ENCODE data around the gene ZCCHC3. TPM values are rescaled to one million over a fixed set of nuclear protein-coding genes. Genes with fewer than 3 reads are reported as not detected.

Gene ZCCHC3
- total RNA-seq, 2 donors from 2014 or later = 16.3 to 27.0 TPM

DNA sequence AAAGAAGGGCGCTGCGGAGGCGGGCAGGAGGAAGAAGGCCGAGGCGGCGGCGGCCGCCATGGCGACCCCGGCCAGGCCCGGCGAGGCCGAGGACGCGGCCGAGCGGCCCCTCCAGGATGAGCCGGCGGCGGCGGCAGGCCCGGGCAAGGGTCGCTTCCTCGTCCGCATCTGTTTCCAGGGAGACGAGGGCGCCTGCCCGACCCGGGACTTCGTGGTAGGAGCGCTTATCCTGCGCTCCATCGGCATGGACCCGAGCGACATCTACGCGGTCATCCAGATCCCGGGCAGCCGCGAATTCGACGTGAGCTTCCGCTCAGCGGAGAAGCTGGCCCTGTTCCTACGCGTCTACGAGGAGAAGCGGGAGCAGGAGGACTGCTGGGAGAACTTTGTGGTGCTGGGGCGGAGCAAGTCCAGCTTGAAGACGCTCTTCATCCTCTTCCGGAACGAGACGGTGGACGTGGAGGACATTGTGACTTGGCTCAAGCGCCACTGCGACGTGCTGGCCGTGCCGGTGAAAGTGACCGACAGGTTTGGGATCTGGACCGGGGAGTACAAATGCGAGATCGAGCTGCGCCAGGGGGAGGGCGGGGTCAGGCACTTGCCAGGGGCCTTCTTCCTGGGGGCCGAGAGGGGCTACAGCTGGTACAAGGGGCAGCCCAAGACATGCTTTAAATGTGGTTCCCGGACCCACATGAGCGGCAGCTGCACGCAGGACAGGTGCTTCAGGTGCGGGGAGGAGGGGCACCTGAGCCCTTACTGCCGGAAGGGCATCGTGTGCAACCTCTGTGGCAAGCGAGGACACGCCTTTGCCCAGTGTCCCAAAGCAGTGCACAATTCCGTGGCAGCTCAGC, 780 bp downstream of the ZCCHC3 start:
- WGBS = under 1% methylated on average over 37 of the region's 75 CpGs
- TF ChIP-seq POLR2AphosphoS5 (IDR thresholded peaks at IDR 0.05) (peak; percentile 29), POLR2A (IDR thresholded peaks at IDR 0.05) (peak; percentile 48)
- TF ChIP-seq, protein P1, sequence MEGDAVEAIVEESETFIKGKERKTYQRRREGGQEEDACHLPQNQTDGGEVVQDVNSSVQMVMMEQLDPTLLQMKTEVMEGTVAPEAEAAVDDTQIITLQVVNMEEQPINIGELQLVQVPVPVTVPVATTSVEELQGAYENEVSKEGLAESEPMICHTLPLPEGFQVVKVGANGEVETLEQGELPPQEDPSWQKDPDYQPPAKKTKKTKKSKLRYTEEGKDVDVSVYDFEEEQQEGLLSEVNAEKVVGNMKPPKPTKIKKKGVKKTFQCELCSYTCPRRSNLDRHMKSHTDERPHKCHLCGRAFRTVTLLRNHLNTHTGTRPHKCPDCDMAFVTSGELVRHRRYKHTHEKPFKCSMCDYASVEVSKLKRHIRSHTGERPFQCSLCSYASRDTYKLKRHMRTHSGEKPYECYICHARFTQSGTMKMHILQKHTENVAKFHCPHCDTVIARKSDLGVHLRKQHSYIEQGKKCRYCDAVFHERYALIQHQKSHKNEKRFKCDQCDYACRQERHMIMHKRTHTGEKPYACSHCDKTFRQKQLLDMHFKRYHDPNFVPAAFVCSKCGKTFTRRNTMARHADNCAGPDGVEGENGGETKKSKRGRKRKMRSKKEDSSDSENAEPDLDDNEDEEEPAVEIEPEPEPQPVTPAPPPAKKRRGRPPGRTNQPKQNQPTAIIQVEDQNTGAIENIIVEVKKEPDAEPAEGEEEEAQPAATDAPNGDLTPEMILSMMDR (IDR thresholded peaks at IDR 0.05) = no peak
- H3K36me3 ChIP-seq = no peaks in the 10 kb centered on the region
- DNase-seq (ENCODE audit: low spot score) = peak; percentile 53
- intact Hi-C loops (cut with DNase I) = loop anchor here (2.0 kb wide), 1 partner anchor 27 kb away; the partner anchor contains the start of gene SOX12
- H3K4me1 ChIP-seq (replicated peaks) = peaks cover 18% of the 10 kb centered on the region
- no peaks in the 10 kb centered on the region for H3K9me3 ChIP-seq
- peak overlapping the region; percentile 97 to 99 for H3K27ac ChIP-seq
- peak overlapping the region; percentile 85 to 95 for H3K4me3 ChIP-seq
- no peaks in the 10 kb centered on the region for H3K27me3 ChIP-seq (replicated peaks; ENCODE audit: insufficient read depth)

DNA sequence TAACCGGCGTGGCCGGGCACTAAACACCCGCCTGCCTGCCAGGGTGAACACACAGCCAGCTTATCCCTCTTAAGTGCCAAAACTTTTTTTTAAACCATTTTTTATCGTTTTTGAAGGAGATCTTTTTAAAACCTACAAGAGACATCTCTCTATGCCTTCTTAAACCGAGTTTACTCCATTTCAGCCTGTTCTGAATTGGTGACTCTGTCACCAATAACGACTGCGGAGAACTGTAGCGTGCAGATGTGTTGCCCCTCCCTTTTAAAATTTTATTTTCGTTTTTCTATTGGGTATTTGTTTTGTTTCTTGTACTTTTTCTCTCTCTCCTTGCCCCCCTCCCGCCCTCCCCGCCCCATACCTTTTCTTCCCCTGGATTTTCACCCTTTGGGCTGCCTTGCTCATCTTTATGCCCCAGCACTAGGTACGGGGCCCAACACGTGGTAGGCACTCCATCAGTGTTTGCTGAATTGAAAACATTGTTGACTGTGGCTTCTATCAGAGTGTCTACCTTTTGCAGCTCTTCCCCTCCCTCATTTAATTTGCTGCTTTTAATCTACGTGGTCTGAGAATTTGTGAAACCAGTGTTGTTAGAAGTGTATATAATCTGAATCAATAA, 1.5 kb downstream of the ZCCHC3 start:
- WGBS = 3% methylated on average over 15 of the region's 15 CpGs
- no peak for TF ChIP-seq POLR2AphosphoS5 (IDR thresholded peaks at IDR 0.05)
- TF ChIP-seq POLR2A (IDR thresholded peaks at IDR 0.05) = no peak
- TF ChIP-seq, protein P1 (IDR thresholded peaks at IDR 0.05) = no peak
- Histone ChIP-seq H3K27ac (peak overlapping the region; percentile 97 to 99), H3K9me3 (no peaks in the 10 kb centered on the region), H3K4me1 (replicated peaks) (peaks cover 18% of the 10 kb centered on the region), H3K36me3 (no peaks in the 10 kb centered on the region), H3K4me3 (peak overlapping the region; percentile 85 to 95), H3K27me3 (replicated peaks; ENCODE audit: insufficient read depth) (no peaks in the 10 kb centered on the region)
- DNase-seq (ENCODE audit: low spot score) = no peak
- intact Hi-C loops (cut with DNase I) = no loop called here

DNA sequence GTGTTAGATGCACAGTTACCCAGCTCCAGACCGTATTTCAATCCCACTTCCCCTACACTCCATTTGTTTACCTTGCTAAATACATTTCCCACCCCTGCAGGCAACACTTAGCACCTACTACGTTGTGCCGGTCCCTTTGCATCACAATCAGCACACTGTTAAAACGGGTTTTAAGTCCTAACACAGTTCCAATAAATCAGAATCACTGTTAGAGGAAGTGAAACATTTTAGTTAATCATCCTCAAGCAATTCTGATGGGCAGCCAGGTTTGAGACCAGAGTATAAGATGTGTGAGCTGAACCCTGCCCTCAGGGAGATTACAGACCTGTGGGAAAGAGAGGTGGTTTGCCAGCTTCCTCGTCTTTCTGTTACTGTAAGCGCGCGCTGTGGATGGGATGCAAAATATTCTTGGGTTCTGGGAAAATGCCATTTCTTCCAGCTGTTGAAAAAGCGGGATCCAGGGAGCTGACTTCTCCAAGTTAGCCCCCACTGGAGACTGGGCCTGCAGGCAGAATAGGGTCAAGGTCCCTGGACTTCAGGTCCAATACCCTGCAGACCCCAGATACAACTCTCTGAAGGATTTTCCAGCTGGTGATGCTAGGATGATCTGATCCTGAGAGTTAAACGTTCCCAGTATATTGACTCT, 3.1 kb downstream of the ZCCHC3 start:
- peak overlapping the region in 1 of 2 donors; percentile 95 for H3K4me3 ChIP-seq

DNA sequence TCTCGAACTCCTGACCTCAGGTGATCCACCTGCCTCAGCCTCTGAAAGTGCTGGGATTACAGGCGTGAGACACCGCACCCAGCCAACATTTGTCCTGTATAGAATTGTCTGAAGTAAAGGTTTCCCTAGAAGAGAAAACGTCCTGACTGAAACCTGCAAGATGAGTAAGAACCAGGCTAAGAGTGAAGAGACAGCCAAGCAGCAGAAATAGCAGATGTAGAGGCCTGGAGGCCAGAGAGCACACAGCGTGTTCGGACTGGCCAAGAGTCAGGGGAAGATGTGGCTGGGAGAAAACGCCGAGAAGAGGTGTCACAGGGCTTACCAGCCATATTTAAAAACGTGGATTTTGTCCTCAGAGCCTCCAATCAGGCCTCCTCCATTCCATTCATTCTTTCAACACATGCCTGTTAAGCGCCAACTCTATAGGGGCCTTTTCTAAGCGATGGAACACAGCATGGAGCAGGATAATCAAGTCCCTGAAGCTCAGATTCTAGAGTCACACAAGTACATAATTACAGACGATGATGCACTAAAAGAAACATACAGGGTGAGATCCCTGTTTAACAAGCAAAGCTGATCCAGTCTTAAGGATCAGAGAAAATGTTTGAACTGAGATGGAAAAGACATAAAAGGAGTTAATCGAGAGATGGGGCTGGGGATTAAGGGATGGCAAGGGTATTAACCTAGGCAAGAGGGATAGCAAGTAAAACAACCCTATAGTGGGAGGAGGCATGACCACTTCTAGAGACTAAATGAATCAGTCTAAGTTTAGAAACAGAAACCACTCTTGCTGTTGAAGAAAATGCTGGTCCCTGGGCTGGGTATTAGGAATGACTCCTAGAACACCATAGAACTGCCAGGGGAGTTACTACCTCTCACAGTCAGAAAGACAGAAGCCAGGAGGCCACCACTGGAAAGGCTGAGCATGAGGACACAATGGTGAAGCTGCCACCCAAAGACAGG, 4.8 kb downstream of the ZCCHC3 start:
- TF ChIP-seq POLR2AphosphoS5 (IDR thresholded peaks at IDR 0.05) = no peak
- TF ChIP-seq POLR2A (IDR thresholded peaks at IDR 0.05) = no peak
- TF ChIP-seq, protein P1 (IDR thresholded peaks at IDR 0.05) = no peak
- WGBS = 68% methylated on average over 13 of the region's 13 CpGs
- no peak overlapping the region for H3K27ac ChIP-seq

More for the DNA sequence above, 3.1 kb downstream of the ZCCHC3 start:
- intact Hi-C loops (cut with DNase I) = no loop called here
- H3K27me3 ChIP-seq (replicated peaks; ENCODE audit: insufficient read depth) = no peaks in the 10 kb centered on the region
- TF ChIP-seq POLR2AphosphoS5 (IDR thresholded peaks at IDR 0.05) (no peak), POLR2A (IDR thresholded peaks at IDR 0.05) (no peak)
- TF ChIP-seq, protein P1 (IDR thresholded peaks at IDR 0.05) = no peak
- no peaks in the 10 kb centered on the region for H3K36me3 ChIP-seq
- 39% methylated on average over 10 of the region's 10 CpGs for WGBS
- H3K4me1 ChIP-seq (replicated peaks) = peaks cover 18% of the 10 kb centered on the region
- peak overlapping the region in 1 of 2 donors; percentile 4 for H3K27ac ChIP-seq
- no peaks in the 10 kb centered on the region for H3K9me3 ChIP-seq
- DNase-seq (ENCODE audit: low spot score) = no peak

More for the DNA sequence above, 4.8 kb downstream of the ZCCHC3 start:
- H3K27me3 ChIP-seq (replicated peaks; ENCODE audit: insufficient read depth) = no peaks in the 10 kb centered on the region
- H3K36me3 ChIP-seq = no peaks in the 10 kb centered on the region
- peaks cover 18% of the 10 kb centered on the region for H3K4me1 ChIP-seq (replicated peaks)
- DNase-seq (ENCODE audit: low spot score) = no peak
- no peaks in the 10 kb centered on the region for H3K9me3 ChIP-seq
- no peak overlapping the region for H3K4me3 ChIP-seq
- intact Hi-C loops (cut with DNase I) = no loop called here
